Nephron (organoid): ENCODE measurements around the gene GRIK4.

Experiments used
- H3K27ac Mint-ChIP-seq, 3 experiments: 2 replicates each; pipeline ENCODE4 v1.8.0; 2020; ENCODE audit warnings: mixed read lengths in 3 of 3, mild to moderate bottlenecking in 2 of 3, moderate library complexity in 1 of 3
- H3K27me3 Mint-ChIP-seq: 2 replicates; pipeline ENCODE4 v1.8.0; 2021; ENCODE audit warnings: low read depth, mild to moderate bottlenecking, moderate library complexity, mixed read lengths
- H3K36me3 Mint-ChIP-seq: 2 replicates; pipeline ENCODE4 v1.8.0; 2020; ENCODE audit warnings: low read depth, mixed read lengths
- H3K4me1 Mint-ChIP-seq: 2 replicates; pipeline ENCODE4 v1.8.0; 2020; ENCODE audit warnings: mixed read lengths
- H3K4me3 Mint-ChIP-seq, 3 experiments: 2 replicates each; pipeline ENCODE4 v1.8.0; 2020; ENCODE audit warnings: mild to moderate bottlenecking in 3 of 3, mixed read lengths in 3 of 3, moderate library complexity in 2 of 3
- H3K9me3 Mint-ChIP-seq: 2 replicates; pipeline ENCODE4 v1.8.0; 2020; ENCODE audit warnings: mixed read lengths
- CTCF ChIP-seq, 3 experiments: fragments of 200-600 bp; sonication (generic); IDR thresholded peaks; one replicate each; pipeline ENCODE4 v1.5.0; 2021; ENCODE audit warnings: antibody characterized with exemption in 3 of 3; ENCODE audit not compliant: unreplicated experiment in 3 of 3

GRIK4 gene

GRCh38 chr11:120869516-120870011, 358.0 kb downstream of the GRIK4 start:
- TF ChIP-seq CTCF (IDR thresholded peaks at IDR 0.05; ENCODE audit: unreplicated experiment in 3 of 3), result no peak
- Mint-ChIP-seq H3K27me3 (peaks cover 25% of the 10 kb centered on the region), H3K4me1 (no peaks in the 10 kb centered on the region), H3K36me3 (no peaks in the 10 kb centered on the region), H3K9me3 (no peaks in the 10 kb centered on the region), H3K4me3 (no peak overlapping the region), H3K27ac (no peak overlapping the region)

GRCh38 chr11:120871194-120871593, 359.6 kb downstream of the GRIK4 start:
- H3K4me1 Mint-ChIP-seq, result no peaks in the 10 kb centered on the region
- H3K27ac Mint-ChIP-seq, result no peak overlapping the region
- H3K36me3 Mint-ChIP-seq, result peaks cover 11% of the 10 kb centered on the region
- H3K27me3 Mint-ChIP-seq, result peaks cover 25% of the 10 kb centered on the region
- H3K4me3 Mint-ChIP-seq, result no peak overlapping the region
- no peak for TF ChIP-seq CTCF (IDR thresholded peaks at IDR 0.05; ENCODE audit: unreplicated experiment in 3 of 3)
- peaks cover under 1% of the 10 kb centered on the region for H3K9me3 Mint-ChIP-seq

GRCh38 chr11:120871924-120872323, 360.4 kb downstream of the GRIK4 start:
- Mint-ChIP-seq H3K27me3 (peaks cover 25% of the 10 kb centered on the region), H3K27ac (no peak overlapping the region), H3K9me3 (peaks cover 3% of the 10 kb centered on the region), H3K4me1 (no peaks in the 10 kb centered on the region), H3K4me3 (no peak overlapping the region), H3K36me3 (peaks cover 14% of the 10 kb centered on the region)
- TF ChIP-seq CTCF (IDR thresholded peaks at IDR 0.05; ENCODE audit: unreplicated experiment in 3 of 3), result no peak

GRCh38 chr11:120873966-120874735, 362.6 kb downstream of the GRIK4 start:
- Mint-ChIP-seq H3K4me3 (no peak overlapping the region), H3K9me3 (peaks cover 3% of the 10 kb centered on the region), H3K27ac (no peak overlapping the region), H3K27me3 (peaks cover 25% of the 10 kb centered on the region), H3K36me3 (peaks cover 14% of the 10 kb centered on the region), H3K4me1 (no peaks in the 10 kb centered on the region)
- TF ChIP-seq CTCF (IDR thresholded peaks at IDR 0.05; ENCODE audit: unreplicated experiment in 3 of 3), result no peak

GRCh38 chr11:120875986-120876385, 364.4 kb downstream of the GRIK4 start:
- Mint-ChIP-seq H3K27ac (no peak overlapping the region), H3K27me3 (peaks cover 21% of the 10 kb centered on the region), H3K4me3 (no peak overlapping the region), H3K4me1 (peaks cover 4% of the 10 kb centered on the region), H3K36me3 (peaks cover 14% of the 10 kb centered on the region), H3K9me3 (peaks cover 3% of the 10 kb centered on the region)
- TF ChIP-seq CTCF (IDR thresholded peaks at IDR 0.05; ENCODE audit: unreplicated experiment in 3 of 3), result no peak
